ENCODE results near the gene PGLYRP4. TPM values are rescaled to one million over a fixed set of nuclear protein-coding genes. Genes with fewer than 3 reads are reported as not detected.

Gene PGLYRP4
- total RNA-seq, 1 donor from 2014 or later: not detected

GRCh38 chr1:153395776-153396175 is 47.1 kb upstream of the PGLYRP4 start:
- ChIA-PET POLR2A (no interaction called here), CTCF (no interaction called here)
- no peak overlapping the region for H3K4me3 Mint-ChIP-seq
- no peak for DNase-seq
- ATAC-seq (ENCODE audit: low read depth): no peak
- no peaks in the 10 kb centered on the region for H3K36me3 Mint-ChIP-seq (ENCODE audit: low read depth)
- no peaks in the 10 kb centered on the region for H3K4me1 Mint-ChIP-seq
- no peaks in the 10 kb centered on the region for H3K9me3 Mint-ChIP-seq
- TF ChIP-seq CTCF (IDR thresholded peaks at IDR 0.05): no peak
- no peak overlapping the region for H3K27ac Mint-ChIP-seq
- intact Hi-C loops (cut with micrococcal nuclease): no loop called here
- H3K27me3 Mint-ChIP-seq: peaks cover 20% of the 10 kb centered on the region

- POLR2A ChIA-PET: no interaction called here
- Mint-ChIP-seq H3K4me1 (no peaks in the 10 kb centered on the region), H3K27ac (no peak overlapping the region), H3K36me3 (ENCODE audit: low read depth) (no peaks in the 10 kb centered on the region), H3K27me3 (peaks cover 20% of the 10 kb centered on the region), H3K9me3 (no peaks in the 10 kb centered on the region), H3K4me3 (no peak overlapping the region)
- intact Hi-C loops (cut with micrococcal nuclease): no loop called here
- DNase-seq (no peak), ATAC-seq (ENCODE audit: low read depth) (no peak)
- TF ChIP-seq CTCF (IDR thresholded peaks at IDR 0.05): no peak
- CTCF ChIA-PET: no interaction called here
Measured at GRCh38 chr1:153395136-153395685, 46.6 kb upstream of the PGLYRP4 start.

DNA sequence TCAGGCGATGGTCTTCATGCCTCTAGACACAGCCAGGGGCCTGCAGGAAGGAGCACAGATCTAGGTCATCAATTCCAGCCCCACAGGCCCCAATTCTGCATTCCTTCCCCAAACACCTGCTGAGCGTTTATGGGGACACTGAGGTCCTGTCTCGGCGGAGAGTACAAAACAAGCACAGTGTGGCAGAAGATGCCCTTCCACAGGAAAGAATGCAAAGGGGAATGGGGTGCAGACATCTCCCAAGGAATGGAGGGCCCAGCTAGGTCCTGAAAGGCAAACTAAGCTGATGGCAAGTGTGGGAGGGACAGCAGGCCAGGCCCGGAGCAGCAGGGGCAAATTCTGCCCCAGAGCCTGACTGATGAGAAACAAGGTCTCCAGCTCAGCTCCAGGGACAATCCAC is 45.8 kb upstream of the PGLYRP4 start:
- CTCF ChIA-PET: no interaction called here
- Mint-ChIP-seq H3K36me3 (ENCODE audit: low read depth) (no peaks in the 10 kb centered on the region), H3K27me3 (peaks cover 20% of the 10 kb centered on the region), H3K27ac (no peak overlapping the region), H3K4me3 (no peak overlapping the region), H3K4me1 (no peaks in the 10 kb centered on the region), H3K9me3 (no peaks in the 10 kb centered on the region)
- TF ChIP-seq CTCF (IDR thresholded peaks at IDR 0.05): no peak
- no peak for DNase-seq
- ATAC-seq (ENCODE audit: low read depth): no peak
- POLR2A ChIA-PET: no interaction called here
- intact Hi-C loops (cut with micrococcal nuclease): no loop called here

- no peaks in the 10 kb centered on the region for H3K9me3 Mint-ChIP-seq
- H3K27ac Mint-ChIP-seq: no peak overlapping the region
- ChIA-PET POLR2A (no interaction called here), CTCF (no interaction called here)
- H3K27me3 Mint-ChIP-seq: peaks cover 19% of the 10 kb centered on the region
- no peaks in the 10 kb centered on the region for H3K36me3 Mint-ChIP-seq (ENCODE audit: low read depth)
- no peak for DNase-seq
- intact Hi-C loops (cut with micrococcal nuclease): no loop called here
- TF ChIP-seq CTCF (IDR thresholded peaks at IDR 0.05): no peak
- no peak overlapping the region for H3K4me3 Mint-ChIP-seq
- H3K4me1 Mint-ChIP-seq: no peaks in the 10 kb centered on the region
- no peak for ATAC-seq (ENCODE audit: low read depth)
Measured at GRCh38 chr1:153393926-153394325, 45.3 kb upstream of the PGLYRP4 start.

- Mint-ChIP-seq H3K27ac (no peak overlapping the region), H3K4me1 (no peaks in the 10 kb centered on the region), H3K36me3 (ENCODE audit: low read depth) (no peaks in the 10 kb centered on the region), H3K27me3 (peaks cover 17% of the 10 kb centered on the region), H3K4me3 (no peak overlapping the region), H3K9me3 (no peaks in the 10 kb centered on the region)
- ATAC-seq (ENCODE audit: low read depth) (no peak), DNase-seq (no peak)
- POLR2A ChIA-PET: no interaction called here
- no peak for TF ChIP-seq CTCF (IDR thresholded peaks at IDR 0.05)
- CTCF ChIA-PET: no interaction called here
- intact Hi-C loops (cut with micrococcal nuclease): no loop called here
Measured at GRCh38 chr1:153392822-153393221, 44.2 kb upstream of the PGLYRP4 start.

All from activated B cell treated with CpG ODN at 0.5 μM for 24 hours (primary cell).